Measurements from ENCODE around the gene P3H3. TPM values are rescaled to one million over a fixed set of nuclear protein-coding genes. Genes with fewer than 3 reads are reported as not detected.

Gene P3H3
- total and polyA plus RNA-seq, 2 of the 4 experiments (the other 2 are of a cell fraction) = 27.8 to 83.9 TPM

DNA sequence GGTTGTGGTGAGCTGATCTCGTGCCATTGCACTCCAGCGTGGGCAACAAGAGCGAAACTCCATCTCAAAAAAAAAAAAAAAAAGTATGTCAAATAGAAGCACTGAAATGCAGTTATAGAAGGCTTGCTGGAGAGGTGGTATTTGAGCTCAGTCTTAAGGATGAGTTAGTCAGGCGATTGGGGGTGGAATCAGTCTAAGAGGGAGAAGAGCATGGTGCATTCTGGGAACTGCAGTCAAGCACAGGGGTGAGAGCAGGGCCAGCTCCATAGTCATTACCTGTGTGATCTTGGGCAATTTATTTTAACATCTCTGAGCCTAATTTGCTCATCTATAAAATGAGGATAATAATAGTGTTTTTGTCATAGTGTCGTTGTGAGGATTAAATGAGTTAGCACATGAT lies 6.7 kb downstream of the P3H3 start:
- TF ChIP-seq RCOR1 (IDR thresholded peaks at IDR 0.05; ENCODE audit: insufficient replicate concordance, low read length) (no peak), RFX5 (IDR thresholded peaks at IDR 0.05; ENCODE audit: low read depth, low read length) (no peak), SMC3 (IDR thresholded peaks at IDR 0.05; ENCODE audit: low read depth, low read length) (no peak), RAD21 (IDR thresholded peaks at IDR 0.05; ENCODE audit: low read length) (no peak), CEBPB (IDR thresholded peaks at IDR 0.05; ENCODE audit: low read depth, low read length) (no peak)
- no peak overlapping the region for H4K91ac ChIP-seq (ENCODE audit: insufficient read depth, low read depth, low read length)
- no peak overlapping the region for H2AK9ac ChIP-seq (replicated peaks; ENCODE audit: low read depth, low read length, poor library complexity)
- H3K14ac ChIP-seq (replicated peaks; ENCODE audit: low read depth, low read length) = no peak overlapping the region
- H3K9ac ChIP-seq (ENCODE audit: low read depth, low read length) = no peak overlapping the region
- no peak overlapping the region for H4K5ac ChIP-seq (ENCODE audit: low read depth, low read length)
- no peak overlapping the region for H4K8ac ChIP-seq (ENCODE audit: low read depth in 2 of 2, low read length in 2 of 2)
- H3K27ac ChIP-seq (ENCODE audit: insufficient read depth, low read length) = no peak overlapping the region
- intact Hi-C loops (cut with micrococcal nuclease) (no loop called here), in situ Hi-C loops (cut with MboI; ENCODE audit: low sequenced_read_pairs) (no loop called here), dilution Hi-C loops (cut with HindIII; ENCODE audit: low sequenced_read_pairs, unreplicated experiment) (no loop called here)
- no peak overlapping the region for H2BK5ac ChIP-seq (ENCODE audit: low read depth, low read length, poor library complexity, severe bottlenecking)
- H2AFZ ChIP-seq (replicated peaks; ENCODE audit: low read length, poor library complexity) = no peak overlapping the region
- CTCF ChIA-PET = interaction anchor here (1.0 kb wide), 1 partner anchor 56 kb away, joined by 4 read pairs; no protein-coding TSS in a partner anchor
- no peak overlapping the region for H3K18ac ChIP-seq (ENCODE audit: low read depth, low read length)
- no peaks in the 10 kb centered on the region for H3K9me3 ChIP-seq (ENCODE audit: control insufficient read depth, insufficient read depth, low read length)
- no peak overlapping the region for H3K4me2 ChIP-seq (ENCODE audit: low read depth, low read length)
- no peak overlapping the region for H3K4ac ChIP-seq (ENCODE audit: low read depth, low read length)
- no peak overlapping the region for H2BK20ac ChIP-seq (ENCODE audit: low read depth, low read length)
- H3K27me3 ChIP-seq (ENCODE audit: control insufficient read depth, insufficient read depth, low read length) = no peaks in the 10 kb centered on the region
- H3K79me1 ChIP-seq (ENCODE audit: low read depth in 1 of 2, low read length in 2 of 2) = peaks cover 9 to 37% of the 10 kb centered on the region in 2 experiments
- no peak overlapping the region for H2BK120ac ChIP-seq (ENCODE audit: low read depth, low read length)
- H3K23ac ChIP-seq (ENCODE audit: low read depth, low read length) = no peak overlapping the region
- BruUV-seq (replicated peaks) = no TSS peak
- no peak overlapping the region for H2AK5ac ChIP-seq (ENCODE audit: low read depth, low read length)
- H4K20me1 ChIP-seq (ENCODE audit: insufficient read depth, low read length) = peaks cover 7% of the 10 kb centered on the region
- H3K4me3 ChIP-seq (ENCODE audit: insufficient read depth, low read depth, low read length) = no peak overlapping the region
- no peak overlapping the region for H2BK15ac ChIP-seq (ENCODE audit: low read depth, low read length)
- H3K4me1 ChIP-seq (ENCODE audit: control insufficient read depth, insufficient read depth, low read length) = peaks cover 4% of the 10 kb centered on the region
- H3K36me3 ChIP-seq (ENCODE audit: control insufficient read depth, insufficient read depth, low read length) = peaks cover 69% of the 10 kb centered on the region
- POLR2A ChIA-PET (ENCODE audit: unreplicated experiment) = no interaction called here
- peaks cover 3% of the 10 kb centered on the region; the same call in 1 of the 2 replicates for H3K9me1 ChIP-seq (ENCODE audit: insufficient read depth, low read length)
- DNase-seq (no peak), ATAC-seq (ENCODE audit: low read depth) (no peak)
- 89% methylated on average over 1 of the region's 5 CpGs; no CpG with 5 or more reads in 1 of the 2 experiments for WGBS, 2 experiments (ENCODE audit: extremely low coverage in 2 of 2, insufficient read length in 1 of 2)
- H3K56ac ChIP-seq (ENCODE audit: extremely low read depth, insufficient read depth, low read length) = no peak overlapping the region
